ENCODE results near the gene OBSCN.

- TF ChIP-seq, protein P1, sequence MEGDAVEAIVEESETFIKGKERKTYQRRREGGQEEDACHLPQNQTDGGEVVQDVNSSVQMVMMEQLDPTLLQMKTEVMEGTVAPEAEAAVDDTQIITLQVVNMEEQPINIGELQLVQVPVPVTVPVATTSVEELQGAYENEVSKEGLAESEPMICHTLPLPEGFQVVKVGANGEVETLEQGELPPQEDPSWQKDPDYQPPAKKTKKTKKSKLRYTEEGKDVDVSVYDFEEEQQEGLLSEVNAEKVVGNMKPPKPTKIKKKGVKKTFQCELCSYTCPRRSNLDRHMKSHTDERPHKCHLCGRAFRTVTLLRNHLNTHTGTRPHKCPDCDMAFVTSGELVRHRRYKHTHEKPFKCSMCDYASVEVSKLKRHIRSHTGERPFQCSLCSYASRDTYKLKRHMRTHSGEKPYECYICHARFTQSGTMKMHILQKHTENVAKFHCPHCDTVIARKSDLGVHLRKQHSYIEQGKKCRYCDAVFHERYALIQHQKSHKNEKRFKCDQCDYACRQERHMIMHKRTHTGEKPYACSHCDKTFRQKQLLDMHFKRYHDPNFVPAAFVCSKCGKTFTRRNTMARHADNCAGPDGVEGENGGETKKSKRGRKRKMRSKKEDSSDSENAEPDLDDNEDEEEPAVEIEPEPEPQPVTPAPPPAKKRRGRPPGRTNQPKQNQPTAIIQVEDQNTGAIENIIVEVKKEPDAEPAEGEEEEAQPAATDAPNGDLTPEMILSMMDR (IDR thresholded peaks at IDR 0.05): no peak
- TF ChIP-seq POLR2A (IDR thresholded peaks at IDR 0.05): no peak
Observed at GRCh38 chr1:228344631-228345072, 136.8 kb downstream of the OBSCN start.

Data from adrenal gland (tissue), 5 donors.